GM18526 (cell line): Measurements from ENCODE around the gene PCOLCE2.

Experiments
- POLR2A ChIP-seq: IDR thresholded peaks from 3 replicates; pipeline ENCODE4 v1.6.1; 2011; ENCODE audit not compliant: insufficient read length; ENCODE audit errors: extremely low read depth

The PCOLCE2 gene

DNA sequence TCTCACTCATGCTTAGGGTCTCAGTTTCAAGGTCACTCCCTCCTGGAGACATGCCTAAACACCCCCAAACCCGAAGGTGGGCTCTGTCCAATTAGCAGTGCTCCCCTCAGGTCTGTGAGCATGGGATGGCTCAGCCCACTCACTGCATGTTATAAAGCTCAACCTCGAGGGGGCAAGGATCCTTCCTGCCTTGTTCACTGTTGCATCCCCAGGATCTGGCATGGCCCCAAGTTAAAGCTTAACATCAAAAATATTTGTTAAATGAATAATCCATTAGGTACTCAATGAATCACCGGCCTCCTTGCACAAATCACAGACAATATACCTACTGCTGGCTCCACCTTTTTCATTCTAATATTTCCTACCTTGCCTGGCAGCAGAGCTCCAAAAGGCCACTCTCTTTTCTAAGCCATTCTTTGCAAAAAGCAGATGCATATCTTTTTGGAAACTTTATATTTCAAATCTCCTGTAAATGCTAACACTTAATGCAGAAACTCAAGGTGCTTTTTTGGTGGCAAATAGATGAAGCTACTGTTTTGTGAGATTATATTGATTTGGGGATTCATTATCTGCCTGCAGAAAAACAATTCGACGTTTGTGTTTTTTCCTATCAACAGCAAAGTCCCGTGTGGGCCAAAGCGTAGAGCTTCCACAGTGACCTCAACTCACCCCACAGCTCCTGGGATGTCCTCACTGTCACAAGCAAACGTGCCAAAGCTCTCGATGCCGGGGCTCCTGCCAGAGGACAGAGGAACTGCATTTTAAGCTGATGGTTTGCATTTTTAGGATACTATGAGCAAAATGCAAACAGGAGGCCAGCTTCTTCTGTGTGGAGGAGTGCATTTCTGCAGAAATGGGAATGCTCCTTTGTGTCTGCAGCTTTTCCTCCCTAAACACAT lies 35.4 kb downstream of the PCOLCE2 start:
- no peak for TF ChIP-seq POLR2A

GRCh38 chr3:142852009-142852408 lies 36.9 kb downstream of the PCOLCE2 start:
- no peak for TF ChIP-seq POLR2A

- no peak for TF ChIP-seq POLR2A
Observed at GRCh38 chr3:142850395-142851023, 38.4 kb downstream of the PCOLCE2 start.

DNA sequence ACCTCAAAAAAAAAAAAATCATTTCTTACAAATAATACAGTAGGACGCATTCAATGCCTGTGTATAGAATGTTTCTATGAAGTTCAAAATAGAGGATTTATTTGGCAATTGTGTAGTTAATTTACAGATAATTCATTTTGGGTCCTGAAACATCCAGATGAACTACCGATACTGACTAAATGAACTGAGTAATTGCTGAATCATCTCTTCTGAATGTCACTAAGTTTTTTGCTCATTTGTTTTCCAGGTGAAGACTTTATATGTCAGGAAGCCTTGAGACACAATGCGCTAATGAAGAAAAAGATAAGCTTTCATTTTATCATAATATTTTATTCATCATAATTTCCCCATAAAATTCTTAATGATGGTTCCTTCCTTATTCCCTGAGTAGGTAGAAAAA lies 39.7 kb downstream of the PCOLCE2 start:
- no peak for TF ChIP-seq POLR2A

DNA sequence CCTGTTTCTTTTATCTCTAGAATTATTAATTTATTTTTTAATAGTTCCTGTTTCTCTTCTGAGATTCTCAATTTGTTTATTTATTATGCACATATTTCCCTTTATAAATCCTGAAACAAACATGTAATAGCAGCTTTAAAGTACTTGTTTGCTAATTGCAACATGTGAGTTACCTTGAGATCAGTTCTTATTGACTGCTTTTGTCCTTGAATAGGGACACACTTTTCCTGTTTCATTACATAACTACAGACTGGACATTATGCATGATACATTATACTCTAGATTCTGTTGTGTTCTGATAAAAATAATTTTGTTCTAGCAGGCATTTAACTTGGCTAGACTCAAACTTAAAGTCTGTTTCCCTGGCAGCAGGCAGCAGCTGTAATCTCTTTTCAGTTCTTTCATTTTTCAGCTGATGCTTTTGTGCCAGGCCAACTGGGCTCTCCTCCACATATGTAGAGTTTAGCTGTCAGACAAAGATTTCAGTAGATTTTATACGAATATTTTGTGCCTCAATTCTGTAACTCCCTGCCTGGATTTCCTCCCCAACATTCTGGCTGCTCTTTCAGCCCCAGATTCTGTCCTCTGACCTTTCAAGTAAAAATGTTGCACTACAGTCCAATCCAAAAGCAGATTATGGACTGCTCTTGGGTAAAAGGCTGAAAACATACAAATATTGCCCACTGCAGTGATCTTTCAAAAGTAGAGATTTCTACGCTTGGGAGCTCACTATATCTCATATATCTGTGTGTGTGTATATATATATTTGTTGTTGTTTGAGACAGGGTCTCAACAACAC lies 41.9 kb downstream of the PCOLCE2 start:
- no peak for TF ChIP-seq POLR2A

- TF ChIP-seq POLR2A, result no peak
Observed at GRCh38 chr3:142844339-142844977, 44.4 kb downstream of the PCOLCE2 start.

DNA sequence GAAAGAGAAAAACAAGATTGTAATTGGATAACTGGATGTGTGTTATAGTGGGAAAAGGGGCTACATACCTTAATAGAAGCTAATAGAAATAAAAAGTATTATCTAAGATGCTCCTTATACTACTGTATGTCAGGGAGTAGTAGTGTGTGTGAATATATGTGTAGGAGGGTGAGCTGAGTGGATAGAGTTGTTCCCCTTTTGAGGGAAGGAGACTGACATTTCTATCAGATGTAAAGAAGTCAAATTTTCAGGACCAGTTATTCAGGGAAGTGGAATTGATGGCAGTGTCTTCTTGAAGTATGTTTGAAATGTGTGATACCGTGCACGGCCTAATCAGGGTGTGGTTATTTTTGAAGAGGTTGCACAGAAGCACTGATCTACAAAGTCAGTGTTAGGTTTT lies 49.1 kb downstream of the PCOLCE2 start:
- TF ChIP-seq POLR2A, result no peak

GRCh38 chr3:142837526-142837925 lies 51.4 kb downstream of the PCOLCE2 start:
- no peak for TF ChIP-seq POLR2A

- no peak for TF ChIP-seq POLR2A
Observed at GRCh38 chr3:142828703-142829305, 60.1 kb downstream of the PCOLCE2 start.

DNA sequence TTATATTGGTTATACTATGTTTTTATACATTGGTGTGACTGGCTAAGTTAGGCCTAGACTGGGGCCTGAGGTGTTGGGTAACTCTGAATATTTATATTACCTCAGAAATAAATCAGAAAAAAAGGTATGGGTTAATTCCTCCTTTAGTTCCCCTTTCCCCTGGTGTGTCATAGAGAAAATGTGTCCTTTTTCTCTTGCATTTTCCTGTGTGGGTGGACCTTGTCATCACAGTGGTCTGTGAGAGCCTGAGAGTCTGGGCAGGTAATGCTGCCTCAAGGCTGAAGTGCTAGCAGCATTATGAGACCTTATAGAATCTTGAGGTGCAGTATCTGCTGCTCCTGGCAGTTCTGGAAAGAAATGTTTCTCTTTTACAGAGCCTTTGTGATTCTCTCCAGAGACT lies 69.7 kb downstream of the PCOLCE2 start:
- no peak for TF ChIP-seq POLR2A

DNA sequence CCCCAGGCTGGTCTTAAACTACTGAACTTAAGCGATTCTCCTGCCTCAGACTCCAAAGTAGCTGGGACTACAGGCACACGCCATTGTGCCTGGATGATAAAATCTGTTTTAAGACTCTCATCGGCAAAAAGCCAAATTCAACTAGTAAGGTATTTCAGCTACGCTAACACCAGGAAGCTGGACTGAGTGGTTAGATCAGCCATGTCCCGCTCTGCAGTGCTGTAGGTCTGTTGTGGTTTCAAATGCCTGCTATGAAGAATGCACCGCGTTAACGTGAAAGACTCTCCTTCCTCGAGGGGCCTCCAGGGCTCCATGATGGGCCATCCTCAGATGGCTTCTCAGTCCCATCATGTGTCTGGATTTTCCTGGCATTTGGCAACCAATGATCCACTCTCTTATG lies 70.2 kb downstream of the PCOLCE2 start:
- no peak for TF ChIP-seq POLR2A

DNA sequence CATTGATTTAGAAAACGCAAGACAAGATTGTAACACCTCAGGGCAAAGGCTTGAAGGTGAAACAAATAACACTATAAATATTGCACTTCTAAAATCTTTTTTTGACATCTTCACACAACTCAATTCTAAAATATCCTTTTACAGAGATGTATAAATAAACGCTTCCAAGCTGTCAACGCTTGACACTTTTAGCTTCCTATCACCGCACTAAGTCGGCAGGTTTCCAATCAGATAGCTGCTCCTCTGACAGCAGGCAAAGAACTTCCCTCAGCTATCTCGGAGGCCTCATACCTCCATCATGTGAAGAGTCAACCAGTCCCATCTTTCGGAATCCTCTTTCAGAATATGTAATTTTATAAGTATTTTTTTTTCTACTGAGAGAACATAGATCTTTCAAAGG lies 71.0 kb downstream of the PCOLCE2 start:
- no peak for TF ChIP-seq POLR2A

GRCh38 chr3:142817356-142817755 lies 71.5 kb downstream of the PCOLCE2 start:
- TF ChIP-seq POLR2A, result no peak

DNA sequence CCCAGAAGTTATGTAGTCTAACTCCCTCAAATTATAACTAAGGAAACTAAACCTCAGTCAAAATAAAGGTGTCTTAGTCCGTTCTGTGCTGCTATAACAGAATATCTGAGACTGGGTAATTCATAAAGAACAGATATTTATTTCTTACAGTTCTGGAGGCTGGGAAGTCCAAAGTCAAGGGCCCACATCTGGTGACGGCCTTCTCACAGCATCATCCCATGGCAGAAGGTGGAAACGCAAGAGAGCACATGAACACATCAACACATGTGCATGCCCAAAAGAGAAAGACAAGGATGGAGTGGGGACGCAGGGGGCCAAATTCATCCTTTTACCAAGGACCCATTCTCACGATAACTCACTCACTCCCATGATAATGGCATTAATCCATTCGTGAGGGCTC lies 73.1 kb downstream of the PCOLCE2 start:
- TF ChIP-seq POLR2A, result no peak

- no peak for TF ChIP-seq POLR2A
Observed at GRCh38 chr3:142809259-142809658, 79.6 kb downstream of the PCOLCE2 start.
